Measurements from ENCODE around the gene SFXN2.

- no peak for TF ChIP-seq POLR2A (IDR thresholded peaks at IDR 0.05; ENCODE audit: low read depth)
- no peak for TF ChIP-seq POLR2AphosphoS5 (IDR thresholded peaks at IDR 0.05)
These were observed 39.9 kb upstream of the SFXN2 start for GRCh38 chr10:102674566-102674965.
